ENCODE data around the gene MRFAP1L1.

MRFAP1L1 gene

DNA sequence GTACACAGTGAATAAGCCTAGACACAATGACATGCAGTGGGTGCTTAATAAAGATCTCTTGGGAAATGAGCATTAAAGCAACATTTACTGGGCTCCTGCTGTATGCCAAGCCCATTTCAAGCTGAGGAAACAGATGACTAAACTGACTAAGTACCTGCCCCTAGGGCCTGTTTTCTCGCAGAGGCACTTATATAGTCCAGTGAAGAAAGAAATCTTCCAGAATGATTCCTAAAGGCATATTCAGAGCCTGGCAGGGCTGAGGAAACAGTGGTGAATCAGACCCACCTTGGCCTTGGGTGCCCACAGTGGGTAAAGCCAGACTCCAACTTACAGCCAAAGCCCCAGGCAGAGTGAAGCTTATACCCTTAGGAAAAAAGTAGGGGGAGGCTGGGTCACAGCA lies 38.0 kb downstream of the MRFAP1L1 start:
- Histone ChIP-seq H3K4me1 (ENCODE audit: low read length) (peaks cover 5% of the 10 kb centered on the region; the same call in 1 of the 2 replicates), H2AFZ (ENCODE audit: low read length) (no peak overlapping the region), H3K79me2 (ENCODE audit: low read length) (peaks cover 18% of the 10 kb centered on the region), H3K4me3 (ENCODE audit: low read length) (no peak overlapping the region), H3F3A (ENCODE audit: insufficient read depth, low read length) (no peaks in the 10 kb centered on the region), H3K4me2 (ENCODE audit: low read depth, low read length) (no peak overlapping the region), H3K9me3 (replicated peaks; ENCODE audit: insufficient read depth, low read length) (no peaks in the 10 kb centered on the region), H3K36me3 (replicated peaks; ENCODE audit: insufficient read depth, low read length) (no peaks in the 10 kb centered on the region), H3K27me3 (replicated peaks; ENCODE audit: insufficient read depth, low read length) (peaks cover 12% of the 10 kb centered on the region; the same call in 1 of the 2 replicates), H4K20me1 (ENCODE audit: insufficient read depth, low read length) (no peaks in the 10 kb centered on the region), H3K9ac (ENCODE audit: low read length) (no peak overlapping the region), H3K9me2 (replicated peaks; ENCODE audit: insufficient read depth, low read length) (no peaks in the 10 kb centered on the region), H3K27ac (ENCODE audit: low read length) (no peak overlapping the region)
- TF ChIP-seq EZH2phosphoT487 (IDR thresholded peaks at IDR 0.05; ENCODE audit: low read length): no peak
- no peak for TF ChIP-seq EZH2 (optimal IDR thresholded peaks at IDR 0.05; ENCODE audit: low read depth, low read length)
- TF ChIP-seq, protein P1, sequence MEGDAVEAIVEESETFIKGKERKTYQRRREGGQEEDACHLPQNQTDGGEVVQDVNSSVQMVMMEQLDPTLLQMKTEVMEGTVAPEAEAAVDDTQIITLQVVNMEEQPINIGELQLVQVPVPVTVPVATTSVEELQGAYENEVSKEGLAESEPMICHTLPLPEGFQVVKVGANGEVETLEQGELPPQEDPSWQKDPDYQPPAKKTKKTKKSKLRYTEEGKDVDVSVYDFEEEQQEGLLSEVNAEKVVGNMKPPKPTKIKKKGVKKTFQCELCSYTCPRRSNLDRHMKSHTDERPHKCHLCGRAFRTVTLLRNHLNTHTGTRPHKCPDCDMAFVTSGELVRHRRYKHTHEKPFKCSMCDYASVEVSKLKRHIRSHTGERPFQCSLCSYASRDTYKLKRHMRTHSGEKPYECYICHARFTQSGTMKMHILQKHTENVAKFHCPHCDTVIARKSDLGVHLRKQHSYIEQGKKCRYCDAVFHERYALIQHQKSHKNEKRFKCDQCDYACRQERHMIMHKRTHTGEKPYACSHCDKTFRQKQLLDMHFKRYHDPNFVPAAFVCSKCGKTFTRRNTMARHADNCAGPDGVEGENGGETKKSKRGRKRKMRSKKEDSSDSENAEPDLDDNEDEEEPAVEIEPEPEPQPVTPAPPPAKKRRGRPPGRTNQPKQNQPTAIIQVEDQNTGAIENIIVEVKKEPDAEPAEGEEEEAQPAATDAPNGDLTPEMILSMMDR (IDR thresholded peaks at IDR 0.05; ENCODE audit: low read length): no peak
- no peak for DNase-seq

GRCh38 chr4:6668391-6668790 lies 41.3 kb downstream of the MRFAP1L1 start:
- Histone ChIP-seq H3K4me1 (ENCODE audit: low read length) (no peaks in the 10 kb centered on the region), H3K9ac (ENCODE audit: low read length) (no peak overlapping the region), H3K9me3 (replicated peaks; ENCODE audit: insufficient read depth, low read length) (no peaks in the 10 kb centered on the region), H3K4me3 (ENCODE audit: low read length) (no peak overlapping the region), H3K27me3 (replicated peaks; ENCODE audit: insufficient read depth, low read length) (peaks cover 12% of the 10 kb centered on the region; the same call in 1 of the 2 replicates), H3K36me3 (replicated peaks; ENCODE audit: insufficient read depth, low read length) (no peaks in the 10 kb centered on the region), H3K79me2 (ENCODE audit: low read length) (no peaks in the 10 kb centered on the region), H3K4me2 (ENCODE audit: low read depth, low read length) (no peak overlapping the region), H2AFZ (ENCODE audit: low read length) (no peak overlapping the region), H3K27ac (ENCODE audit: low read length) (no peak overlapping the region), H3K9me2 (replicated peaks; ENCODE audit: insufficient read depth, low read length) (no peaks in the 10 kb centered on the region), H4K20me1 (ENCODE audit: insufficient read depth, low read length) (no peaks in the 10 kb centered on the region), H3F3A (ENCODE audit: insufficient read depth, low read length) (no peaks in the 10 kb centered on the region)
- no peak for TF ChIP-seq EZH2 (optimal IDR thresholded peaks at IDR 0.05; ENCODE audit: low read depth, low read length)
- no peak for TF ChIP-seq EZH2phosphoT487 (IDR thresholded peaks at IDR 0.05; ENCODE audit: low read length)
- TF ChIP-seq, protein P1 (IDR thresholded peaks at IDR 0.05; ENCODE audit: low read length): no peak
- no peak for DNase-seq

- no peaks in the 10 kb centered on the region for H3K79me2 ChIP-seq (ENCODE audit: low read length)
- H3F3A ChIP-seq (ENCODE audit: insufficient read depth, low read length): no peaks in the 10 kb centered on the region
- no peak overlapping the region for H3K4me3 ChIP-seq (ENCODE audit: low read length)
- no peaks in the 10 kb centered on the region for H3K4me1 ChIP-seq (ENCODE audit: low read length)
- no peak overlapping the region for H2AFZ ChIP-seq (ENCODE audit: low read length)
- no peak overlapping the region for H3K9ac ChIP-seq (ENCODE audit: low read length)
- H3K27ac ChIP-seq (ENCODE audit: low read length): no peak overlapping the region
- peaks cover 41% of the 10 kb centered on the region for H3K27me3 ChIP-seq (replicated peaks; ENCODE audit: insufficient read depth, low read length)
- H3K36me3 ChIP-seq (replicated peaks; ENCODE audit: insufficient read depth, low read length): no peaks in the 10 kb centered on the region
- H3K4me2 ChIP-seq (ENCODE audit: low read depth, low read length): no peak overlapping the region
- H3K9me2 ChIP-seq (replicated peaks; ENCODE audit: insufficient read depth, low read length): no peaks in the 10 kb centered on the region
- H4K20me1 ChIP-seq (ENCODE audit: insufficient read depth, low read length): no peaks in the 10 kb centered on the region
- no peaks in the 10 kb centered on the region for H3K9me3 ChIP-seq (replicated peaks; ENCODE audit: insufficient read depth, low read length)
- no peak for TF ChIP-seq EZH2 (optimal IDR thresholded peaks at IDR 0.05; ENCODE audit: low read depth, low read length)
- TF ChIP-seq, protein P1 (IDR thresholded peaks at IDR 0.05; ENCODE audit: low read length): no peak
- no peak for TF ChIP-seq EZH2phosphoT487 (IDR thresholded peaks at IDR 0.05; ENCODE audit: low read length)
- no peak for DNase-seq
These were observed 44.4 kb downstream of the MRFAP1L1 start for GRCh38 chr4:6665320-6665654.
